Measurements from ENCODE around the gene PANX2.
A peak's percentile ranks its signal among the peaks of the same experiment; 100 is the strongest.
"Not testable (repeated sequence)": the region's sequence is repeated elsewhere in the genome, so short reads cannot be mapped to it uniquely, and the experiment has no call there.

The PANX2 gene

DNA sequence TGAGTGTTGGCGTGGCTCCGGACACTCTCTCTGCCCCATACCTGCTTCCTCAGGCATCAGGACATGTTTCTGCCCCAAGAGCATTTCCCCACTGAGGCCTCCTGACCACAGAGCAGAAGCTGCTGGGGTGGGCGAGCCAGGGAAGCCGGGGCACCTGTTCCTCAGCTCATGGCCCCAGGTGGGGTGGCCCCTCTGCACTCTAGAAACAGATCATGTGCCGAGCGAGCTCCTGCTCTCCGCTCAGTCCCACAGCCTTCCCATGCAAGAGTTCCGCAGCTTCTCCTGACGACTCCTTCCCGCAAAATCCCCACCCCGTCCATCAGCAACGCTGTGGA lies 22.4 kb upstream of the PANX2 start:
- no peak for DNase-seq (ENCODE audit: low spot score)

DNA sequence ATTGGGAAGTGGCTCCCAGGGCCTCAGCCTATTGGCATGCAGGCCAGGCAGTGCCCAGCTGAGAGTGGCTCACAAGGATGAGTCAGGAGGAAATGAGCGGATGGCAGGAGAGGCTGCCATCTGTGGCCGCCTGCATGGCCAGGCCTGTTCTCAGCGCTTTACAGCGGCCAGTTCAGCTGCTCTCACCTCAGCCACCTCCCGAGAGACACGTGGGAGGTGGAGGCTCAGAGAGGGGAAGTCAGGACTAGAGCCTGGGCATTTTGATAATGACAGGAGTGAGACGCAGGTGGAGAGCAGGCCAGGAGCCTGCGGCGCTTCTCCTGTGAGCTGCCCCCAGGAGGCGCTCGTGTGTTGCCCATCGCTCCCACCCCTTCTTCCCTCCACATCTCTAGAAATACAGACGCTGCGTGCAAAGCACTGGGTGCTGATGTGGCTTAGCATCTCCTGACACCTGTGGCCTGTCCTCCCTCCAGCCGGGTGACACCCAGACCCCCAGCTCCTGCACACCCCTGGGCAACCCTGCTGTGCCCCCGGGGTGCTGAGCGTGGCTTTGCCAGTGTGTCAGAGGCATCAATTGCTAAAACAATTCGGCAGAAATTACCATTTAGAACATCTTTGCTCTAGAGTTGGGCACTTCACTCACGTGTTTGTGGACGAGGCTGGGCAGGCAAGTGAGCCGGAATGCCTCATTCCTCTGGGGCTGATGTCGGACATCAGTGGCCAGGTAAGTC lies 21.4 kb upstream of the PANX2 start:
- peak; percentile 19 for DNase-seq (ENCODE audit: low spot score)

GRCh38 chr22:50150161-50151129 lies 20.1 kb upstream of the PANX2 start:
- no peak for DNase-seq (ENCODE audit: low spot score)

GRCh38 chr22:50151571-50152537 lies 18.7 kb upstream of the PANX2 start:
- DNase-seq (ENCODE audit: low spot score), result no peak

DNA sequence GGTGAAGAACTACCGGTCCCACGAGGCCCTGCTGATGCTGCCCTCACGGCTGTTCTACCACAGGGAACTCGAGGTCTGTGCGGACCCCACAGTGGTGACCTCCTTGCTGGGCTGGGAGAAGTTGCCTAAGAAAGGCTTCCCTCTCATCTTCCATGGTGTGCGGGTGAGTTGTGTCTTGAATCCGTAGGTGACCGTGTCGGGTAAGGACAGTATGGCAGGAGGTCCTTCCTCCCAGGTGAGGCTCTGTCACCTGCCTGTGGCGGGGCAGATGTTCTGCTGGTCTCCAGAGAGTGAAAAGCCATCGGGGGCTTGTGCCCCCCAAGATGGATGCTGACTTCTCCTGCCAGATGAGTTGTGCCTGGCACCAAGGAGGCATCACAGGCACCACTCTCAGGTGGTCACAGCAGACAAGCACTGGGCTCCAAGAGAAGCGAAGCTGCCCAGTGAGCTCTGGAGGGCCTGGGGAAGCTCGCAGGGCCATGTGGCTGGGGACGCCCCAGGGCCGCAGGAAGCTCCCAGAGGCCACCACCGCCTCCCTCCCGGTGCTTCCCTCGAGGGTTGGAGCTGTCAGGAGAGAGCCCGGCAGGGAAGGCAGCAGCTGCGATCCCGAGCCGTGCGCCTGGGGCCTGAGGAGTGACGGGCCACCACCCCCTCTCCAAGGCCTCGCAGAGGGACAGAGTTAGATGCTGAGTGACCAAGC lies 17.3 kb upstream of the PANX2 start:
- no peak for DNase-seq (ENCODE audit: low spot score)

DNA sequence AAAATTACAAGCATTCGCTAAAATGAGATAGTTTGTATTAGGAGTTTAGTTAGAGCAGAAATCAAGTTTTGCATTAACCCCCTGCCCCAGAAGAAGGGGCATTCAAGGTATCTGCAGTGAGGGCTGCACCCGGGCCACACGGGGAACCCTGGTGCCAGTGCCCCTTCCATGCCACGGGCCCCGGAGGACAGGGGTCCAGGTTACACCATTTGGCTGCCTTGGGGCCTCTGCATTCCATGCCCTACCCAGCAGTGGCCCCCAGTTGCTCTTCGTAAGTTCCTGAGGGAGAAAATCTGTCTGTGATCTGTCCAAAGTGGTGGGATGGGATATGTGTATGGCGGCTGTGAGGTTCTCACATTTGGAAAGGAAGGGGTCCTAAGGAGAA lies 16.8 kb upstream of the PANX2 start:
- DNase-seq (ENCODE audit: low spot score), result no peak

- no peak for DNase-seq (ENCODE audit: low spot score)
Measured at GRCh38 chr22:50157709-50158375, 12.7 kb upstream of the PANX2 start.

GRCh38 chr22:50160947-50161346 lies 9.6 kb upstream of the PANX2 start:
- no peak for DNase-seq (ENCODE audit: low spot score)

DNA sequence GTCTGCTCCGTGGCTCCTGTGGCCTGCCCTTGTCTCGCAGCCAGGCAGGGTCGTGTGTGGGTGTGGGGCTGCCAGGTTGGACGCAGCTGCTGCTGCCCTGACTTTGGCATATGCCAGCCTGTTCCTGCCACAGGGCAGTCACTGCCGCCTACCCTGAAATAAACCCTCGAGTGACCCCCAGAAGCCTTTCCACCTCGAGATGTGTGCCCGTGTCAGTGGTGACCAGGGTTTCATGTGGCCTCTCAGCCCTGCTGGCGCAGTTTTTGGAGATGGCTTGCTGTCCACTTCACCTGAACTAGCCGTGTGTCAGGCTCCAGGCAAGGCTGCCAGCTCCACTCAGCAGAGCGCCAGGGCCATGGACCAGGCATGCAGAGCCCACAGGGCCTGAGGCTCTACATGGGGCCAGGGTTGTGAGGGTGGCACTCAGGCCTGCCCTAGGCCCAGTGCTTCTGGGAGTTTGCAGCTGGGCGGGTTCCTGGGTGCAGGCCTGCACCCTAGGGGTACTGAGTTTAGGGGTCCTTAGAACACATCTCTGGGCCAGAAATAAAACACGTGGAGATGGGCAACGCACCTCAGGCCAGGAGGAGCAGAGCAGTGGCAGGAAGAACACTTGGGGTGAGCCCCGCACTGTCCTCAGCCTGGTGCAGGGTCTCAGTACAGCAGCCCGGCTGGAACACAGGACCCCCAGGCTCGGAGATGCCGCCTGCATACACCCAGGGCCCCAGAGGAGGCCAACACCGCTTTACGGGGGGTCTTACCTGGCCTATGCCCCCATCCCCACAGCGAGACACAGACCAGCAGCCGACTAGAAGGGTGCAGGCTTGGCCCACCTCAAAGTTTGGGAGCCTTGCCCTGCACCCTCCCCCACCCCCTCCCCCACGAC lies 8.8 kb upstream of the PANX2 start:
- no peak for DNase-seq (ENCODE audit: low spot score)

GRCh38 chr22:50162391-50162956 lies 8.1 kb upstream of the PANX2 start:
- DNase-seq (ENCODE audit: low spot score), result no peak

DNA sequence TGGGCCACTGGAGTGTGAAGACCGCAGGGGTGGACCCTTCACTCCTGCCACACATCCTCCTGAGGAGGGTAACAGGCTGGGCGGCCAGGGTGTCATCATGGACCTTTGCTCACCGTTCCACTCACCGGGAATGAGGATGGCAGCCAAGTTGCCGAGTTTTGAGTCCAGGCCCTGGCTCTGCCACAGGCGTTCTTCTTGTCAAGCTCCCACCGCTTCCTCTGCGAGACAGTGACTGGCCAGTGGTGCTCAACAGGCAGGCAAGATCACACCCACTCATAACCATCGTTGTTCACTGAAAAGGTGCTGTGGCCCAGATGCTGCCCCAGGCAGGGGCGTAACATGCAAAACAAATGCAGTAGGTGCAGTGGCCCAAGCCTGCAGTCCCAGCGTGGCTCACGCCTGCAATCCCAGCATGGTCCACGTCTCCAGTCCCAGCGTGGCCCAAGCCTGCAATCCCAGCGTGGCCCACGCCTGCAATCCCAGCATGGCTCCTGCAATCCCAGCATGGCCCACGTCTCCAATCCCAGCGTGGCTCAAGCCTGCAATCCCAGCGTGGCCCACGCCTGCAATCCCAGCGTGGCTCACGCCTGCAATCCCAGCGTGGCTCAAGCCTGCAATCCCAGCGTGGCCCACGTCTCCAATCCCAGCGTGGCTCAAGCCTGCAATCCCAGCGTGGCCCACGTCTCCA lies 5.0 kb upstream of the PANX2 start:
- DNase-seq (ENCODE audit: low spot score), result no peak

DNA sequence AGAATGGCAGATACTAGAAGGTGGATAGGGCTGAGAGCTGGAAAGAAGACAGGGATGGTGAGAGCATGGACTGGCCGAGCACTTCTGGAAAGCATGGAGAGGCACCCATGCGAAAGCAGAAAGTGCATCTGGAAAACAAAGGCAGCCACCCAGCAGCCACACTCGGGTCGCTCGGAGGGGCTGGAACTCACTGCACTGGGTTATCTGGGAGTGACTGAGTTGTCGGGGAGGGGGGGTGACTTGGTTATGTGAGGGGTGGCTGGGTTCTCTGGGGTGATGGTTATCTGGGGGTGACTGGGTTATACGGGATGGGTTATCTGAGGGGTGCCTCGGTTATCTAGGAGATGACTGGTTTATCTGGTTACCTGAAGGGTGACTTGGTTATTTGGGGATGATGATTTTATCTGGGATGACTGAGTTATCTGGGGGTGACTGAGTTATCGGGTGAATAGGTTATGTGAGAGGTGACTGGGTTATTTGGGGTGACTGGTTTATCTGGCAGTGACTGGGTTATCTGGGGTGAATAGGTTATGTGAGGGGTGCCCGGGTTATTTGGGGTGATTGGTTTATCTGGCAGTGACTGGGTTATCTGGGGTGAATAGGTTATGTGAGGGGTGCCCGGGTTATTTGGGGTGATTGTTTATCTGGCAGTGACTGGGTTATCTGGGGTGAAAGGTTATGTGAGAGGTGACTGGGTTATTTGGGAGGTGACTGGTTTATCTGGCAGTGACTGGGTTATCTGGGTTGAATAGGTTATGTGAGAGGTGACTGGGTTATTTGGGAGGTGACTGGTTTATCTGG lies 2.6 kb upstream of the PANX2 start:
- no peak for DNase-seq (ENCODE audit: low spot score)

- DNase-seq (ENCODE audit: low spot score), result not testable (repeated sequence)
Measured at GRCh38 chr22:50168490-50169180, 1.9 kb upstream of the PANX2 start.

- DNase-seq (ENCODE audit: low spot score), result no peak
Measured at GRCh38 chr22:50169181-50169759, 1.3 kb upstream of the PANX2 start.

DNA sequence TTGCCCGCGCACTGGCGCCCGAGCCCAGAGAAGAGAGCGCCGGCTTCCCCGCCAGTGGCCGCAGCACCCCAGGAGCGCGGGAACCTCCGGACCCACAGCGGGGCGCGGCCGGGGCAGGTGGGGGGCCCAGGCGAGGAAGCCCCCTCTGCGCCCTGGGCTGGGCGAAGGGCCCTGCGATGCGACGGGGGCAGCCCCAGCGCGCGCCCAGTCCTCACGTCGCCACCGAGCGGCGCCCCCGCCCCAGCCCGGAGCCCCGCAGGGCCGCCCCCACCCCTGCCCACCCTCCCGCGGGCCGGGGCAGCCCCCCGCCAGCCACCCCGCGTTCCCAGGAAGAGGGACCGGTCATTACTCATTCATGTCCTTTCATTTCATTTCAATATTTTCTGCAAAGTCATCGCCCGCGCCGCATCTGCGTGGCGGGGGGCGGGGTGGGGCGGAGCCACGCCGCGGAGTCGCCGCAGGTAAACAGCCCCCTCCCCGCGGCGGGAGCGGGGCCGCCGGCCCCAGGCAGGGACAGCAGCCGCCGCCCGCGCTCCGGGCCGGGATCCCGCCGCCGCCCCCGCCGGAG lies 673 bp upstream of the PANX2 start:
- no peak for DNase-seq (ENCODE audit: low spot score)

- DNase-seq (ENCODE audit: low spot score), result no peak
Measured at GRCh38 chr22:50171319-50171964, 911 bp downstream of the PANX2 start.

Data from pons (tissue), 1 donor.